ENCODE measurements around the gene TLR8.

TLR8 gene

DNA sequence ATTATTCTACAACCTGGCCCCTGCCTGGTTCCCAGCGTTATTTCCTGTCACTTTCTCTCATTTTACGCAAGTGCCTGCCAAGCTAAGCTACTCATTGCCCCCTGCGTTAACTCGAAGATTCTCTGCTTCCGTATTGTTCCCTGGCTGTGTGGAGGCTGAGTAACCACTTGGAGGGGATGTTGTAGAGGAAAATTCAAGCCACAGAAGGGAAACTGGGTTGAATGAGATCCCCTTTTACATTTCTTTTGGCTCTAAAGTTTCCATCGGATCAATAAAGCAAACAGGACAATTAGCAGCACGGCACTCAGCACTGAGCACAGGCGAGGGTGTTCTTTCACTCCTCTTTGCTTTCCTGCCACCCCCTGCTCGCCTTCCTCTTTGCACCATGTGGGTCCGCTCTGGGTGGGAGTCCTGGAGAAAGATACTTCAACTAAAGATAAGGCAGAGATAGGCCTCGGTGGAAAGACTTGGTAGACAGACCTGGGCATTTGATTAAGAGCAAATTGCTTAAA lies 64.3 kb downstream of the TLR8 start:
- peak; percentile 78 for DNase-seq

DNA sequence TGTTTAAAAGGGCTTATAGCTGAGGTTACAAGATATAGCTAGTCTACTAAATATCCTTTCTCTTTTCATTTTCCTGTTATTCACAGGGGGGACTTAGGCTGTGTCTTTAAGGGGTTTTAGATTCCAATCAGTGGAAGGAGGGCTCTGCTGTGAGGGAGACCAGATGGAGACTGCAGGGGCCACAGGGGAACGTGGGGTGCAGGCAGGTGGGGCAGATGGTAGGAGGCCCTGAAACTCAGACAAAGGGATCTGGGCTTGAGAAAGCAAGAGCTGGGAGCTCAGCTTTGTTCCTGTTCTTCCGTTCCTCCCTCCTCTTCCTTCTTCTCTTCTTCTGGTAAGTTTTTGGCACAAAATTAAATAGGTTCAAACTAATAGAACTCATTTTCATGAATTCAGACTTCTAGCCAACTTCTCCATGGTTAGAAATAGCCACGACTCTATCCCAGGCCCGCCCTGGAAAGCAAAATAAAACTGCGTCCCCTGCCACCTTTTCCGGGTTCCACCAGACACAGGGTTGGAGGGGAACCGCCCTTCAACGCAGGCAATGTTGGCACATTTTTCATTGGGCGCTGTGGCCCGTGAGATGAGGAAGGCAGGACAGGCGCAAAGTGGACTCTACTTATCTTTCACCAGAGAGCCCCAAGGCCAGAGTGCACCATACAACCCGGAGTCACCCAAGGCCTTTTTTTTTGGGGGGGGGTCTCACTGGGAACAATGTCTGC lies 65.0 kb downstream of the TLR8 start:
- DNase-seq = peak; percentile 75

DNA sequence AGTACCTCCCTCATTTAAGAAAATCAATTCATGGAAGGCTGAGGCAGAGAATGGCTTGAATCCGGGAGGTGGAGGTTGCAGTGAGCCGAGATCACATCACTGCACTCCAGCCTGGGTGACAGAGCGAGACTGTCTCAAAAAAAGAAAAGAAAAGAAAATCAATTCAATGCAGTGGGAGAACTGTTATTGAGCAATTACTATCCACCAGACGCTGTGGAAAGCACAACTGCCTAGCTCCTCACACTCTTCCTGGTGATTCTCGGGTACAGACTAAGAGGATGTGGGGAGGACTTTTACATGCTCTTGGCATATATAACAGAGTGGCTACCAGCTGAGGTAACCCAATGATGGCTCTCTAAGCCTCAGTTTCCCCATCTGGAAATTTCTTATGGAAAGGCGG lies 65.8 kb downstream of the TLR8 start:
- DNase-seq = no peak
